ENCODE results near the gene LRRC4C. TPM values are rescaled to one million over a fixed set of nuclear protein-coding genes. Genes with fewer than 3 reads are reported as not detected.

The LRRC4C gene
- total and polyA plus RNA-seq, 2 donors (not counting 1 experiment from before 2014, with no cell fraction given), result under 0.01 to 0.02 TPM

- Histone ChIP-seq H3K9me3 (ENCODE audit: control insufficient read depth, insufficient read depth, low read depth, low read length) (no peaks in the 10 kb centered on the region), H3K4me2 (ENCODE audit: extremely low read depth, insufficient read depth, low read length) (no peak overlapping the region), H4K20me1 (ENCODE audit: control insufficient read depth, extremely low read depth, insufficient read depth, low read length) (no peaks in the 10 kb centered on the region), H2AFZ (ENCODE audit: low read length) (no peak overlapping the region), H3K27ac (ENCODE audit: insufficient read depth, low read length) (no peak overlapping the region), H3K27me3 (ENCODE audit: control insufficient read depth, insufficient read depth, low read length) (no peaks in the 10 kb centered on the region), H3K36me3 (ENCODE audit: control insufficient read depth, insufficient read depth, low read length) (no peaks in the 10 kb centered on the region), H3K79me2 (ENCODE audit: control insufficient read depth, insufficient read depth, low read length) (no peaks in the 10 kb centered on the region), H3K9ac (ENCODE audit: insufficient read depth, low read length) (no peak overlapping the region), H3K4me3 (replicated peaks in 1 of 4; ENCODE audit: control extremely low read depth in 1 of 4, insufficient read depth in 1 of 4, low read depth in 3 of 4, low read length in 4 of 4) (no peak overlapping the region), H3K4me1 (ENCODE audit: control insufficient read depth, extremely low read depth, insufficient read depth, low read length) (no peaks in the 10 kb centered on the region)
- TF ChIP-seq, protein P1, sequence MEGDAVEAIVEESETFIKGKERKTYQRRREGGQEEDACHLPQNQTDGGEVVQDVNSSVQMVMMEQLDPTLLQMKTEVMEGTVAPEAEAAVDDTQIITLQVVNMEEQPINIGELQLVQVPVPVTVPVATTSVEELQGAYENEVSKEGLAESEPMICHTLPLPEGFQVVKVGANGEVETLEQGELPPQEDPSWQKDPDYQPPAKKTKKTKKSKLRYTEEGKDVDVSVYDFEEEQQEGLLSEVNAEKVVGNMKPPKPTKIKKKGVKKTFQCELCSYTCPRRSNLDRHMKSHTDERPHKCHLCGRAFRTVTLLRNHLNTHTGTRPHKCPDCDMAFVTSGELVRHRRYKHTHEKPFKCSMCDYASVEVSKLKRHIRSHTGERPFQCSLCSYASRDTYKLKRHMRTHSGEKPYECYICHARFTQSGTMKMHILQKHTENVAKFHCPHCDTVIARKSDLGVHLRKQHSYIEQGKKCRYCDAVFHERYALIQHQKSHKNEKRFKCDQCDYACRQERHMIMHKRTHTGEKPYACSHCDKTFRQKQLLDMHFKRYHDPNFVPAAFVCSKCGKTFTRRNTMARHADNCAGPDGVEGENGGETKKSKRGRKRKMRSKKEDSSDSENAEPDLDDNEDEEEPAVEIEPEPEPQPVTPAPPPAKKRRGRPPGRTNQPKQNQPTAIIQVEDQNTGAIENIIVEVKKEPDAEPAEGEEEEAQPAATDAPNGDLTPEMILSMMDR (conservative IDR thresholded peaks at IDR 0.05 in 1 of 2, IDR thresholded peaks at IDR 0.05 in 1 of 2; ENCODE audit: low read depth in 1 of 2, low read length in 2 of 2), result no peak
- no peak for TF ChIP-seq EZH2 (IDR thresholded peaks at IDR 0.05; ENCODE audit: low read length, missing control alignments)
- DNase-seq (ENCODE audit: low read depth in 2 of 2), result no peak
Measured at GRCh38 chr11:40160418-40160817, 1299.0 kb downstream of the LRRC4C start.

GRCh38 chr11:40149721-40150120, 1309.7 kb downstream of the LRRC4C start:
- no peaks in the 10 kb centered on the region for H3K79me2 ChIP-seq (ENCODE audit: control insufficient read depth, insufficient read depth, low read length)
- no peak overlapping the region for H3K9ac ChIP-seq (ENCODE audit: insufficient read depth, low read length)
- no peak overlapping the region for H3K4me2 ChIP-seq (ENCODE audit: extremely low read depth, insufficient read depth, low read length)
- DNase-seq (ENCODE audit: low read depth in 2 of 2), result peak in 1 of 2 donors; percentile 93
- no peaks in the 10 kb centered on the region for H3K4me1 ChIP-seq (ENCODE audit: control insufficient read depth, extremely low read depth, insufficient read depth, low read length)
- no peaks in the 10 kb centered on the region for H3K36me3 ChIP-seq (ENCODE audit: control insufficient read depth, insufficient read depth, low read length)
- no peak overlapping the region for H3K27ac ChIP-seq (ENCODE audit: insufficient read depth, low read length)
- H4K20me1 ChIP-seq (ENCODE audit: control insufficient read depth, extremely low read depth, insufficient read depth, low read length), result no peaks in the 10 kb centered on the region
- TF ChIP-seq, protein P1 (conservative IDR thresholded peaks at IDR 0.05 in 1 of 2, IDR thresholded peaks at IDR 0.05 in 1 of 2; ENCODE audit: low read depth in 1 of 2, low read length in 2 of 2), result no peak
- no peak for TF ChIP-seq EZH2 (IDR thresholded peaks at IDR 0.05; ENCODE audit: low read length, missing control alignments)
- no peaks in the 10 kb centered on the region for H3K27me3 ChIP-seq (ENCODE audit: control insufficient read depth, insufficient read depth, low read length)
- H2AFZ ChIP-seq (ENCODE audit: low read length), result no peak overlapping the region
- H3K9me3 ChIP-seq (ENCODE audit: control insufficient read depth, insufficient read depth, low read depth, low read length), result no peaks in the 10 kb centered on the region
- H3K4me3 ChIP-seq (replicated peaks in 1 of 4; ENCODE audit: control extremely low read depth in 1 of 4, insufficient read depth in 1 of 4, low read depth in 3 of 4, low read length in 4 of 4), result no peak overlapping the region

DNA sequence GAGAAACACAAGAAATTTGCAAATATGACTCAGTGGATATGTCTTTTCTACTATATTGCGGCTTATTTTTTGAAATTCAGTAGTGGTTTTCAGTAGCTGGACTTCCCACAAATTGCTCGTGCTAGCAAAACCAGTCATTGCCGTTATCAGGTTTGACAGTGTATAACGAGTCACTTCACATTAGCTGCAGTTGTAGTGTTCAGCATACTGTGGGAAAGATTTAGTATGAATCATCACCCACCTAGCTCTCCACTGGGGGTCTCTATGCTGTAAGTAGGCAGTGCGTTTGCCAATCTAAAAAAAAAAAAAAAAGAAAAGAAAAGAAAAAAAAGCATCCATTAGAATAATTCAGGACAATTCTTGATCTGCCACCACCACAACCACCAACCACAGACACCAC, 1318.9 kb downstream of the LRRC4C start:
- H3K4me1 ChIP-seq (ENCODE audit: control insufficient read depth, extremely low read depth, insufficient read depth, low read length), result no peaks in the 10 kb centered on the region
- no peaks in the 10 kb centered on the region for H3K79me2 ChIP-seq (ENCODE audit: control insufficient read depth, insufficient read depth, low read length)
- TF ChIP-seq EZH2 (IDR thresholded peaks at IDR 0.05; ENCODE audit: low read length, missing control alignments), result no peak
- TF ChIP-seq, protein P1 (conservative IDR thresholded peaks at IDR 0.05 in 1 of 2, IDR thresholded peaks at IDR 0.05 in 1 of 2; ENCODE audit: low read depth in 1 of 2, low read length in 2 of 2), result no peak
- no peaks in the 10 kb centered on the region for H3K36me3 ChIP-seq (ENCODE audit: control insufficient read depth, insufficient read depth, low read length)
- no peak overlapping the region for H3K27ac ChIP-seq (ENCODE audit: insufficient read depth, low read length)
- H3K4me2 ChIP-seq (ENCODE audit: extremely low read depth, insufficient read depth, low read length), result no peak overlapping the region
- H2AFZ ChIP-seq (ENCODE audit: low read length), result no peak overlapping the region
- H3K9ac ChIP-seq (ENCODE audit: insufficient read depth, low read length), result no peak overlapping the region
- no peaks in the 10 kb centered on the region for H3K27me3 ChIP-seq (ENCODE audit: control insufficient read depth, insufficient read depth, low read length)
- no peaks in the 10 kb centered on the region for H3K9me3 ChIP-seq (ENCODE audit: control insufficient read depth, insufficient read depth, low read depth, low read length)
- no peak overlapping the region for H3K4me3 ChIP-seq (replicated peaks in 1 of 4; ENCODE audit: control extremely low read depth in 1 of 4, insufficient read depth in 1 of 4, low read depth in 3 of 4, low read length in 4 of 4)
- peak in 1 of 2 donors; percentile 95 for DNase-seq (ENCODE audit: low read depth in 2 of 2)
- H4K20me1 ChIP-seq (ENCODE audit: control insufficient read depth, extremely low read depth, insufficient read depth, low read length), result no peaks in the 10 kb centered on the region

Data from fibroblast of lung (primary cell).